ENCODE results near the gene MRGPRX2. TPM values are rescaled to one million over a fixed set of nuclear protein-coding genes. Genes with fewer than 3 reads are reported as not detected.

The MRGPRX2 gene
- total and polyA plus RNA-seq, 10 of the 15 experiments (the other 5 are each of a cell fraction or from before 2014, with no cell fraction given): 0.03 to 0.11 TPM; not detected in 8

DNA sequence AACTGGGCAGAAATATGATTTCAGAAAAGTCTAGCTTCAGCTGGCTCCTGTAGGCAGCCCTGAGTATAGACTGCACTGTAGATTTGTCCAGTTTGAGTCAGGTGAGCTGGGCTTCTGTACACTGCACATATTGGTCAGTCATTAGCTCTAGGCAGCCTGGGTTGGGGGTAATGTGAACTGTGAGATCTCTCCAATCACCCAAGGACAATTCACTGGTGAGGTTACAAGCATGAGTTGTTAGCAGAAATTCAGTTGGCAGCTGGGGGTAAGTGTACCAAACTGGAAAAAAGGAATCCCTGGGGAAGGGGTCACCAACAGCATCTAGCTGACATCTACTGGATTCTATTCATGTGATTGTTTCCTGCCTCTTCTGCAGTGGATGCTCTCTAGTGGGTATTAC lies 39.7 kb downstream of the MRGPRX2 start:
- in situ Hi-C loops (cut with MboI): no loop called here
- H3K79me2 ChIP-seq (ENCODE audit: control insufficient read depth, insufficient read depth, low read length): no peaks in the 10 kb centered on the region
- RAD21 ChIA-PET (ENCODE audit: unreplicated experiment): no interaction called here
- H4K20me1 ChIP-seq (ENCODE audit: control insufficient read depth, insufficient read depth): no peaks in the 10 kb centered on the region
- no peak for ATAC-seq
- CTCF ChIA-PET: interaction anchor here (0.5 kb wide), 1 partner anchor 882 kb away, joined by 3 read pairs; no protein-coding TSS in a partner anchor
- POLR2A ChIA-PET: no interaction called here
- no peak overlapping the region for H3K4me2 ChIP-seq (ENCODE audit: control insufficient read depth, insufficient read depth)
- no peaks in the 10 kb centered on the region for H3K36me3 ChIP-seq (ENCODE audit: control insufficient read depth in 2 of 2, insufficient read depth in 2 of 2, low read length in 1 of 2)
- no peak for FAIRE-seq
- no peak overlapping the region for H2AFZ ChIP-seq (ENCODE audit: control insufficient read depth, low read depth, low read length)
- SMC1A ChIA-PET (ENCODE audit: uncharacterized antibody, unreplicated experiment): no interaction called here
- no peak overlapping the region for H3K27ac ChIP-seq (ENCODE audit: control insufficient read depth, insufficient read depth)
- peaks cover 0 to 1% of the 10 kb centered on the region in 2 experiments; a peak in 2 of 4 replicates for H3K27me3 ChIP-seq (replicated peaks in 1 of 2; ENCODE audit: control insufficient read depth in 2 of 2, insufficient read depth in 2 of 2, low read length in 1 of 2)
- no peaks in the 10 kb centered on the region for H3K4me1 ChIP-seq (ENCODE audit: control insufficient read depth, insufficient read depth, low read length)
- no peaks in the 10 kb centered on the region for H3K9me3 ChIP-seq (replicated peaks; ENCODE audit: control insufficient read depth, insufficient read depth, low read length)
- DNase-seq (ENCODE audit: low read depth, low spot score): no peak
- intact Hi-C loops (cut with micrococcal nuclease; ENCODE audit: unreplicated experiment): no loop called here
- BruUV-seq (replicated peaks): no TSS peak
- no peak overlapping the region for H3K9ac ChIP-seq (ENCODE audit: control insufficient read depth, insufficient read depth, low read length)
- H3K4me3 ChIP-seq: no peak overlapping the region
- TF ChIP-seq EGR1 (IDR thresholded peaks at IDR 0.05; ENCODE audit: borderline replicate concordance in 1 of 2, low read depth in 2 of 2, low read length in 2 of 2) (no peak), NFYA (IDR thresholded peaks at IDR 0.05; ENCODE audit: borderline replicate concordance, low read depth, low read length) (no peak), ETV6 (conservative IDR thresholded peaks at IDR 0.05 in 1 of 2, IDR thresholded peaks at IDR 0.05 in 1 of 2; ENCODE audit: borderline replicate concordance in 1 of 2, low read depth in 1 of 2) (no peak), BMI1 (IDR thresholded peaks at IDR 0.05; ENCODE audit: borderline replicate concordance) (no peak), GABPA (IDR thresholded peaks at IDR 0.05; ENCODE audit: low read depth) (no peak), TBL1XR1 (IDR thresholded peaks at IDR 0.05; ENCODE audit: low read depth, low read length) (no peak), TARDBP (IDR thresholded peaks at IDR 0.05; ENCODE audit: borderline replicate concordance) (no peak), SMC3 (IDR thresholded peaks at IDR 0.05; ENCODE audit: borderline replicate concordance, low read length) (no peak), CBX3 (IDR thresholded peaks at IDR 0.05; ENCODE audit: borderline replicate concordance, low read depth) (no peak), SIX5 (IDR thresholded peaks at IDR 0.05; ENCODE audit: low read depth, low read length, severe bottlenecking) (no peak), IKZF1 (conservative IDR thresholded peaks at IDR 0.05) (no peak), SMAD5 (IDR thresholded peaks at IDR 0.05; ENCODE audit: low read depth) (no peak), BHLHE40 (IDR thresholded peaks at IDR 0.05; ENCODE audit: borderline replicate concordance in 1 of 2, low read depth in 2 of 2, low read length in 1 of 2) (no peak)
- TF ChIP-seq, protein P1, sequence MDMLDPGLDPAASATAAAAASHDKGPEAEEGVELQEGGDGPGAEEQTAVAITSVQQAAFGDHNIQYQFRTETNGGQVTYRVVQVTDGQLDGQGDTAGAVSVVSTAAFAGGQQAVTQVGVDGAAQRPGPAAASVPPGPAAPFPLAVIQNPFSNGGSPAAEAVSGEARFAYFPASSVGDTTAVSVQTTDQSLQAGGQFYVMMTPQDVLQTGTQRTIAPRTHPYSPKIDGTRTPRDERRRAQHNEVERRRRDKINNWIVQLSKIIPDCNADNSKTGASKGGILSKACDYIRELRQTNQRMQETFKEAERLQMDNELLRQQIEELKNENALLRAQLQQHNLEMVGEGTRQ (IDR thresholded peaks at IDR 0.05; ENCODE audit: borderline replicate concordance, low read depth, low read length): no peak
- TF ChIP-seq, protein P2, sequence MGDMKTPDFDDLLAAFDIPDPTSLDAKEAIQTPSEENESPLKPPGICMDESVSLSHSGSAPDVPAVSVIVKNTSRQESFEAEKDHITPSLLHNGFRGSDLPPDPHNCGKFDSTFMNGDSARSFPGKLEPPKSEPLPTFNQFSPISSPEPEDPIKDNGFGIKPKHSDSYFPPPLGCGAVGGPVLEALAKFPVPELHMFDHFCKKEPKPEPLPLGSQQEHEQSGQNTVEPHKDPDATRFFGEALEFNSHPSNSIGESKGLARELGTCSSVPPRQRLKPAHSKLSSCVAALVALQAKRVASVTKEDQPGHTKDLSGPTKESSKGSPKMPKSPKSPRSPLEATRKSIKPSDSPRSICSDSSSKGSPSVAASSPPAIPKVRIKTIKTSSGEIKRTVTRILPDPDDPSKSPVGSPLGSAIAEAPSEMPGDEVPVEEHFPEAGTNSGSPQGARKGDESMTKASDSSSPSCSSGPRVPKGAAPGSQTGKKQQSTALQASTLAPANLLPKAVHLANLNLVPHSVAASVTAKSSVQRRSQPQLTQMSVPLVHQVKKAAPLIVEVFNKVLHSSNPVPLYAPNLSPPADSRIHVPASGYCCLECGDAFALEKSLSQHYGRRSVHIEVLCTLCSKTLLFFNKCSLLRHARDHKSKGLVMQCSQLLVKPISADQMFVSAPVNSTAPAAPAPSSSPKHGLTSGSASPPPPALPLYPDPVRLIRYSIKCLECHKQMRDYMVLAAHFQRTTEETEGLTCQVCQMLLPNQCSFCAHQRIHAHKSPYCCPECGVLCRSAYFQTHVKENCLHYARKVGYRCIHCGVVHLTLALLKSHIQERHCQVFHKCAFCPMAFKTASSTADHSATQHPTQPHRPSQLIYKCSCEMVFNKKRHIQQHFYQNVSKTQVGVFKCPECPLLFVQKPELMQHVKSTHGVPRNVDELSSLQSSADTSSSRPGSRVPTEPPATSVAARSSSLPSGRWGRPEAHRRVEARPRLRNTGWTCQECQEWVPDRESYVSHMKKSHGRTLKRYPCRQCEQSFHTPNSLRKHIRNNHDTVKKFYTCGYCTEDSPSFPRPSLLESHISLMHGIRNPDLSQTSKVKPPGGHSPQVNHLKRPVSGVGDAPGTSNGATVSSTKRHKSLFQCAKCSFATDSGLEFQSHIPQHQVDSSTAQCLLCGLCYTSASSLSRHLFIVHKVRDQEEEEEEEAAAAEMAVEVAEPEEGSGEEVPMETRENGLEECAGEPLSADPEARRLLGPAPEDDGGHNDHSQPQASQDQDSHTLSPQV (IDR thresholded peaks at IDR 0.05): no peak

Measured in GM12878 (cell line).